ENCODE measurements around the gene DDX18. TPM values are rescaled to one million over a fixed set of nuclear protein-coding genes. Genes with fewer than 3 reads are reported as not detected.

The DDX18 gene
- total RNA-seq, 2 donors from 2014 or later, result 63.6 to 70.4 TPM

DNA sequence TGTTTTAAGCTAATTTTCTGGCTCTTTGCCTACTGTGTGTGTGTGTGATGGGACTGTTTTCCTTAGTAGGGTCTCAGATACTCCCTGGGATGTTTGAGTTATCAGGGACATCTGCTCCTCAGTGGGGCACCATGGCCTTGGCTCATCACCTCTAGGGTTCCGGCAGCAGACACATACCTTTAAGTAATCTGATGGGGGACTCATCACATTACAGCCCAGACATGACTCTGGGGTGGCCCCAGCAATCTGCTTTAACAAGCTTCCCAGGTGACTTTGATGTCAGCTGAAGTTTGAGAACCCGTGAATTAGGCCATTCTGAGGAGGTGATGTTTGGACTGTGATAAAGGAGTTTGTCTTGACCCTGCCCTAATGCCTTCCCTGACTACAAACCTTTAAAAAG lies 38.8 kb downstream of the DDX18 start:
- 31 to 60% methylated on average over 1 to 2 of the region's 2 CpGs for WGBS, 2 experiments (ENCODE audit: insufficient coverage in 1 of 2, insufficient read length in 1 of 2)
- TF ChIP-seq CTCF (conservative IDR thresholded peaks at IDR 0.05), result no peak
- H3K36me3 ChIP-seq (ENCODE audit: control insufficient read depth, insufficient read depth, low read length), result no peaks in the 10 kb centered on the region
- Mint-ChIP-seq H3K4me3 (no peak overlapping the region), H3K36me3 (ENCODE audit: low read depth) (no peaks in the 10 kb centered on the region), H3K4me1 (peaks cover 60% of the 10 kb centered on the region), H3K9me3 (peaks cover 6% of the 10 kb centered on the region), H3K27ac (no peak overlapping the region), H3K27me3 (ENCODE audit: insufficient read depth) (peaks cover 55% of the 10 kb centered on the region)
- peaks cover 12% of the 10 kb centered on the region for H3K9me3 ChIP-seq (ENCODE audit: control insufficient read depth, low read length)
- H3K27ac ChIP-seq (ENCODE audit: low read depth, low read length), result no peak overlapping the region
- peaks cover 22% of the 10 kb centered on the region for H3K4me1 ChIP-seq (ENCODE audit: control insufficient read depth, insufficient read depth, low read length)
- H3K9ac ChIP-seq (ENCODE audit: extremely low read depth, low read length, poor library complexity, severe bottlenecking), result no peak overlapping the region
- peaks cover 33% of the 10 kb centered on the region for H3K27me3 ChIP-seq (ENCODE audit: control insufficient read depth, insufficient read depth, low read length, poor library complexity, severe bottlenecking)
- peak; percentile 77 for DNase-seq
- no peak overlapping the region for H3K4me3 ChIP-seq (ENCODE audit: low read length)

- Mint-ChIP-seq H3K4me1 (peaks cover 59% of the 10 kb centered on the region), H3K27me3 (ENCODE audit: insufficient read depth) (peaks cover 53% of the 10 kb centered on the region), H3K9me3 (peaks cover 2% of the 10 kb centered on the region), H3K4me3 (no peak overlapping the region), H3K27ac (no peak overlapping the region), H3K36me3 (ENCODE audit: low read depth) (no peaks in the 10 kb centered on the region)
- DNase-seq, result no peak
- Histone ChIP-seq H3K4me1 (ENCODE audit: control insufficient read depth, insufficient read depth, low read length) (peaks cover 22% of the 10 kb centered on the region), H3K36me3 (ENCODE audit: control insufficient read depth, insufficient read depth, low read length) (no peaks in the 10 kb centered on the region), H3K27ac (ENCODE audit: low read depth, low read length) (no peak overlapping the region), H3K4me3 (ENCODE audit: low read length) (no peak overlapping the region), H3K9me3 (ENCODE audit: control insufficient read depth, low read length) (peaks cover 10% of the 10 kb centered on the region), H3K9ac (ENCODE audit: extremely low read depth, low read length, poor library complexity, severe bottlenecking) (no peak overlapping the region), H3K27me3 (ENCODE audit: control insufficient read depth, insufficient read depth, low read length, poor library complexity, severe bottlenecking) (peaks cover 35% of the 10 kb centered on the region)
- TF ChIP-seq CTCF (conservative IDR thresholded peaks at IDR 0.05), result no peak
- 90% methylated on average over 8 of the region's 8 CpGs; no CpG with 5 or more reads in 1 of the 2 experiments for WGBS, 2 experiments (ENCODE audit: insufficient coverage in 1 of 2, insufficient read length in 1 of 2)
Measured at GRCh38 chr2:117853873-117854272, 39.4 kb downstream of the DDX18 start.

DNA sequence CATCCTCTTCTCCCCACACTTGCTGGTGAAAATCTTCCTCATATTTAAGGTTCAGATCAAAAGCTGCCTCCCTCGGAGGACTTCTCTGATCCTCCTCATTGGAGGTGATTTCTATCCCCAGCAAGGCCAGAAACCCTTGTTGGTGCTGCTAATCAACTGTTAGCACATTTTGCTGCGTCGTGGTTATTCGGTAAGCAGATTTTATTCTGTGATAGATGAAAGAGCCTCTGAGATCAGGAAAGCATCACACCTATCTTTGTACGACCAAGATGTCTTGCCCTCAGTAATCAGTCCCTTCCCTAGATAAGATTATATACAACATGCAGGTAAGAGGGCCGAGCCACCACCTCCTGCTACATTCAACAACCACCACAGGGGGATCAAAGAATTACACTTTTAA lies 40.1 kb downstream of the DDX18 start:
- H3K4me1 Mint-ChIP-seq, result peaks cover 54% of the 10 kb centered on the region

More for the DNA sequence above, 40.1 kb downstream of the DDX18 start:
- TF ChIP-seq CTCF (conservative IDR thresholded peaks at IDR 0.05), result no peak
- Mint-ChIP-seq H3K36me3 (ENCODE audit: low read depth) (no peaks in the 10 kb centered on the region), H3K27me3 (ENCODE audit: insufficient read depth) (peaks cover 55% of the 10 kb centered on the region), H3K4me3 (no peak overlapping the region), H3K9me3 (peaks cover 4% of the 10 kb centered on the region), H3K27ac (no peak overlapping the region)
- Histone ChIP-seq H3K27me3 (ENCODE audit: control insufficient read depth, insufficient read depth, low read length, poor library complexity, severe bottlenecking) (peaks cover 30% of the 10 kb centered on the region), H3K4me1 (ENCODE audit: control insufficient read depth, insufficient read depth, low read length) (peaks cover 19% of the 10 kb centered on the region), H3K4me3 (ENCODE audit: low read length) (no peak overlapping the region), H3K36me3 (ENCODE audit: control insufficient read depth, insufficient read depth, low read length) (no peaks in the 10 kb centered on the region), H3K9me3 (ENCODE audit: control insufficient read depth, low read length) (peaks cover 10% of the 10 kb centered on the region), H3K27ac (ENCODE audit: low read depth, low read length) (no peak overlapping the region), H3K9ac (ENCODE audit: extremely low read depth, low read length, poor library complexity, severe bottlenecking) (no peak overlapping the region)
- 44 to 73% methylated on average over 2 to 6 of the region's 6 CpGs for WGBS, 2 experiments (ENCODE audit: insufficient coverage in 1 of 2, insufficient read length in 1 of 2)
- DNase-seq, result peak; percentile 54
